NT2/D1 (cell line): Measurements from ENCODE around the gene GABBR2.

Experiments used
- DNase-seq: peaks from one replicate; pipeline ENCODE4 v3.0.0-alpha.2; 2011; ENCODE audit warnings: low read depth, low spot score
- H3K27me3 ChIP-seq: 2 replicates; pipeline ENCODE4 v1.6.0; 2011; ENCODE audit warnings: mild to moderate bottlenecking; ENCODE audit not compliant: insufficient read length, insufficient read depth
- H3K36me3 ChIP-seq: 2 replicates; pipeline ENCODE4 v1.6.1; 2011; ENCODE audit warnings: mild to moderate bottlenecking, low read length, mixed read lengths; ENCODE audit not compliant: insufficient read depth, insufficient read length
- H3K4me1 ChIP-seq: 2 replicates; pipeline ENCODE4 v1.5.1; 2011; ENCODE audit not compliant: insufficient read depth, insufficient read length
- H3K4me3 ChIP-seq: 2 replicates; pipeline ENCODE4 v1.5.1; 2011; ENCODE audit warnings: low read depth; ENCODE audit not compliant: insufficient read length
- H3K9ac ChIP-seq: 2 replicates; pipeline ENCODE4 v1.6.0; 2011; ENCODE audit warnings: low read depth; ENCODE audit not compliant: insufficient read length
- H3K9me3 ChIP-seq: 2 replicates; pipeline ENCODE4 v1.5.1; 2011; ENCODE audit warnings: mild to moderate bottlenecking, low read length; ENCODE audit not compliant: insufficient read depth
- SUZ12 ChIP-seq: IDR thresholded peaks from 2 replicates; pipeline ENCODE4 v1.6.1; 2011; ENCODE audit not compliant: insufficient read length, insufficient read depth; ENCODE audit errors: extremely low read depth
- YY1 ChIP-seq: IDR thresholded peaks from 2 replicates; pipeline ENCODE4 v1.6.1; 2011; ENCODE audit not compliant: insufficient read length, insufficient read depth
- ZNF274 ChIP-seq: IDR thresholded peaks from 2 replicates; pipeline ENCODE4 v1.6.1; 2011; ENCODE audit warnings: mild to moderate bottlenecking, low read depth, low read length

The GABBR2 gene

GRCh38 chr9:98627296-98627695 is 81.4 kb downstream of the GABBR2 start:
- Histone ChIP-seq H3K9me3 (no peaks in the 10 kb centered on the region), H3K27me3 (no peaks in the 10 kb centered on the region), H3K36me3 (no peaks in the 10 kb centered on the region), H3K9ac (no peak overlapping the region), H3K4me1 (peaks cover 7% of the 10 kb centered on the region), H3K4me3 (no peak overlapping the region)
- TF ChIP-seq SUZ12 = no peak
- TF ChIP-seq ZNF274 = no peak
- TF ChIP-seq YY1 = no peak
- no peak for DNase-seq

GRCh38 chr9:98625728-98626127 is 83.0 kb downstream of the GABBR2 start:
- Histone ChIP-seq H3K27me3 (no peaks in the 10 kb centered on the region), H3K4me3 (no peak overlapping the region), H3K9me3 (no peaks in the 10 kb centered on the region), H3K36me3 (no peaks in the 10 kb centered on the region), H3K4me1 (peaks cover 7% of the 10 kb centered on the region), H3K9ac (no peak overlapping the region)
- peak; percentile 35 for DNase-seq
- TF ChIP-seq ZNF274 = no peak
- TF ChIP-seq YY1 = no peak
- no peak for TF ChIP-seq SUZ12

- no peak overlapping the region for H3K4me3 ChIP-seq
- H3K27me3 ChIP-seq = no peaks in the 10 kb centered on the region
- H3K9me3 ChIP-seq = no peaks in the 10 kb centered on the region
- peaks cover 6% of the 10 kb centered on the region for H3K4me1 ChIP-seq
- no peak overlapping the region for H3K9ac ChIP-seq
- DNase-seq = no peak
- H3K36me3 ChIP-seq = no peaks in the 10 kb centered on the region
- TF ChIP-seq SUZ12 (no peak), YY1 (no peak), ZNF274 (no peak)
These were observed 88.9 kb downstream of the GABBR2 start for GRCh38 chr9:98619788-98620187.

GRCh38 chr9:98615633-98616032 is 93.1 kb downstream of the GABBR2 start:
- Histone ChIP-seq H3K36me3 (no peaks in the 10 kb centered on the region), H3K9me3 (no peaks in the 10 kb centered on the region), H3K4me1 (peaks cover 9% of the 10 kb centered on the region), H3K27me3 (no peaks in the 10 kb centered on the region), H3K9ac (no peak overlapping the region), H3K4me3 (no peak overlapping the region)
- TF ChIP-seq ZNF274 (no peak), SUZ12 (no peak), YY1 (no peak)
- no peak for DNase-seq

GRCh38 chr9:98614941-98615340 is 93.8 kb downstream of the GABBR2 start:
- H3K36me3 ChIP-seq = no peaks in the 10 kb centered on the region
- no peaks in the 10 kb centered on the region for H3K27me3 ChIP-seq
- H3K9me3 ChIP-seq = no peaks in the 10 kb centered on the region
- H3K4me1 ChIP-seq = peaks cover 9% of the 10 kb centered on the region
- no peak overlapping the region for H3K4me3 ChIP-seq
- no peak overlapping the region for H3K9ac ChIP-seq
- TF ChIP-seq YY1 (no peak), SUZ12 (no peak)
- DNase-seq = no peak

GRCh38 chr9:98612061-98612752 is 96.5 kb downstream of the GABBR2 start:
- no peak overlapping the region for H3K9ac ChIP-seq
- no peaks in the 10 kb centered on the region for H3K36me3 ChIP-seq
- H3K4me1 ChIP-seq = peaks cover 7% of the 10 kb centered on the region
- H3K27me3 ChIP-seq = no peaks in the 10 kb centered on the region
- no peak overlapping the region for H3K4me3 ChIP-seq
- H3K9me3 ChIP-seq = no peaks in the 10 kb centered on the region
- DNase-seq = no peak
- TF ChIP-seq SUZ12 = no peak
- TF ChIP-seq YY1 = no peak
- TF ChIP-seq ZNF274 = no peak

- H3K4me3 ChIP-seq = no peak overlapping the region
- TF ChIP-seq ZNF274 (no peak), YY1 (no peak), SUZ12 (no peak)
- H3K9me3 ChIP-seq = no peaks in the 10 kb centered on the region
- H3K36me3 ChIP-seq = no peaks in the 10 kb centered on the region
- no peaks in the 10 kb centered on the region for H3K27me3 ChIP-seq
- DNase-seq = no peak
- no peak overlapping the region for H3K9ac ChIP-seq
- H3K4me1 ChIP-seq = peaks cover 7% of the 10 kb centered on the region
These were observed 97.4 kb downstream of the GABBR2 start for GRCh38 chr9:98611319-98611718.
